ENCODE data around the gene CDH6.

The CDH6 gene

DNA sequence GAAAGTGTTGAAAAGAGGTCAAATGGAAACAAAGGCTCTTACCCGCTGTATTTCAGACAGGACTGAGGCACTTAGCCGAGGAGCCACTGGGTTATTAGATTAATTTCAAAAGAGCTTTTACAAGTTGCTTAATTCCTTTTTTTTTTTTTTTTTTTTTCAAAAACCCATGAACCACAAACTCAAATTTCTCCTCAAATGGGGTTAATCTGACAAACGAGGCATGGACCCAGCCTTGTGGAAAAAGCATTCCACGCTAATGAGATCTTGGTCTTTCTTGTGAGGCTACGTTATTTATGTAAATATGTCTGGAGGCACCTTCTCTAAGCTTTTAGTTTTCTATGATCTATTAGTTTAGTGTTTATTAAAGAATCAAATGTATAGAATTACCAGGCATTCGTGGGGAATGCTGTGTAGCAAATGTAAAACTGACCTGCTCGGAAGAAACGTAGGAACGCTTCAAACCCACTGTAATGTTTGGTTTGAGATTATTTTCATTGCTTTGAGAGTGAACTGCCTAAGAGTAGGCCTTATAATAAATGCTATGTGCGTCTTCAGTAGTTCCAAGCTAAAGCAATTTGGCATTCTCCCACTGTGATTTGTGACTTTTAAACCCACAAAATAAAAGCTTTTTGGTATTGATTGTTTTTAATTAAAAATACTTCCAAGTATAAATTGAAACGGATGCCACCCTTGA lies 134.7 kb downstream of the CDH6 start:
- in situ Hi-C loops (cut with HindIII; ENCODE audit: low pct_unique_long_range_greater_than_20kb, low sequenced_read_pairs), result no loop called here
- TF ChIP-seq JUND (IDR thresholded peaks at IDR 0.05; ENCODE audit: low read depth), result no peak
- DNase-seq (ENCODE audit: low read depth in 1 of 2, low spot score in 1 of 2), result no peak

GRCh38 chr5:31329715-31330114 lies 136.2 kb downstream of the CDH6 start:
- TF ChIP-seq JUND (IDR thresholded peaks at IDR 0.05; ENCODE audit: low read depth), result no peak

GRCh38 chr5:31332160-31332559 lies 138.7 kb downstream of the CDH6 start:
- TF ChIP-seq JUND (IDR thresholded peaks at IDR 0.05; ENCODE audit: low read depth), result no peak
- no peak for DNase-seq (ENCODE audit: low read depth in 1 of 2, low spot score in 1 of 2)
- in situ Hi-C loops (cut with HindIII; ENCODE audit: low pct_unique_long_range_greater_than_20kb, low sequenced_read_pairs), result no loop called here

More at GRCh38 chr5:31329715-31330114, 136.2 kb downstream of the CDH6 start:
- in situ Hi-C loops (cut with HindIII; ENCODE audit: low pct_unique_long_range_greater_than_20kb, low sequenced_read_pairs), result no loop called here
- no peak for DNase-seq (ENCODE audit: low read depth in 1 of 2, low spot score in 1 of 2)

- in situ Hi-C loops (cut with HindIII; ENCODE audit: low pct_unique_long_range_greater_than_20kb, low sequenced_read_pairs), result no loop called here
- no peak for TF ChIP-seq JUND (IDR thresholded peaks at IDR 0.05; ENCODE audit: low read depth)
- no peak for DNase-seq (ENCODE audit: low read depth in 1 of 2, low spot score in 1 of 2)
These were observed 140.0 kb downstream of the CDH6 start for GRCh38 chr5:31333475-31333874.

- no peak for TF ChIP-seq JUND (IDR thresholded peaks at IDR 0.05; ENCODE audit: low read depth)
- in situ Hi-C loops (cut with HindIII; ENCODE audit: low pct_unique_long_range_greater_than_20kb, low sequenced_read_pairs), result no loop called here
- DNase-seq (ENCODE audit: low read depth in 1 of 2, low spot score in 1 of 2), result no peak
These were observed 140.8 kb downstream of the CDH6 start for GRCh38 chr5:31334061-31334860.

DNA sequence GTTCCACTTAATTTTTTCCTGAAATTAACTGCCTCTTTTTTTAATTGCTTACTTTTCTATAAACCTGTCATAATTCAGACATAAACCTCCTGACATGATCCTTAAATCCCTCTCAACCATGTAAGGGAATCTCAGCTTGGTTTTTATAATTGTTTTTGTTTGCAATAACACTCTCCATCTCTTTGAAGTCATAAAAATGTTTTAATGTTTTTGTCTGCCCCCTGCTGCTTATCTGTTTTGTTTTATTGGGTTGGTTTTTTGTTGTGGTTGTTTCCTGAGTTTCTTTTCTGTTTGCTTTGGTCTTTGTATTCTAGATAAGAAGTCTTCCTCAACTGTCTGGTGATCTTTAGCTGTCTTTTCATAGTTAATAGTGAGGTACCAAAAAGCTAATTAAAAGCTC lies 142.0 kb downstream of the CDH6 start:
- no peak for TF ChIP-seq JUND (IDR thresholded peaks at IDR 0.05; ENCODE audit: low read depth)
- in situ Hi-C loops (cut with HindIII; ENCODE audit: low pct_unique_long_range_greater_than_20kb, low sequenced_read_pairs), result no loop called here
- DNase-seq (ENCODE audit: low read depth in 1 of 2, low spot score in 1 of 2), result no peak

- TF ChIP-seq JUND (IDR thresholded peaks at IDR 0.05; ENCODE audit: low read depth), result no peak
- DNase-seq (ENCODE audit: low read depth in 1 of 2, low spot score in 1 of 2), result no peak
- in situ Hi-C loops (cut with HindIII; ENCODE audit: low pct_unique_long_range_greater_than_20kb, low sequenced_read_pairs), result no loop called here
These were observed 150.5 kb downstream of the CDH6 start for GRCh38 chr5:31343946-31344345.

DNA sequence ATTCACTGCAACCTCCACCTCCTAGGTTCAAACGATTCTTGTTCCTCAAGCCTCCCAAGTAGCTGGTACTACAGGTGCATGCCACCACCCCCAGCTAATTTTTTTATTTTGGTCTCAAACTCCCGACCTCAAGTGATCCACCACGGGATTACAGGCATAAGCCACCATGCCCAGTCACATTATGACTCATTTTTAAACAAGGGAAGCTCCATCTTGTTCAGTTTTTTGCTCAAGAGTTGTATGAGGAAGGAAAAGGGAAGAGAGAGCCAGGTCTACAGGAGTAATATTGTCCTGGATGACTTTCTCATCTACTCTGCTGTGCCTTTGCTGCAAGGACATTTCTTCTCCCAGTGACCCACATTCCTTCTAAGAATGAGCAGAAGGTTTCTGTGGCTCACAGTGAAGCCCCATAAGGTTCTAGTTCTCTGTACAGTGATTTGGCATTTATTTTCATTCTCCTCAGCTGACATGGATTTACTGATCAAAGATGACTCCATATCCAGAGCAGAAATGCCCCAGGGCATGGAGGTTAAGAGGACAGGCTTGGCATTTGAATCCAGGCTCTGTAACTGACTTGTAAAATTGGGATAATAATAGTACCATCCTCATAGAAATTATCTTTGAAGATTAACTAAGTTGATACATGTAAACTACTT lies 153.5 kb downstream of the CDH6 start:
- DNase-seq (ENCODE audit: low read depth in 1 of 2, low spot score in 1 of 2), result no peak
- TF ChIP-seq JUND (IDR thresholded peaks at IDR 0.05; ENCODE audit: low read depth), result no peak
- in situ Hi-C loops (cut with HindIII; ENCODE audit: low pct_unique_long_range_greater_than_20kb, low sequenced_read_pairs), result no loop called here

DNA sequence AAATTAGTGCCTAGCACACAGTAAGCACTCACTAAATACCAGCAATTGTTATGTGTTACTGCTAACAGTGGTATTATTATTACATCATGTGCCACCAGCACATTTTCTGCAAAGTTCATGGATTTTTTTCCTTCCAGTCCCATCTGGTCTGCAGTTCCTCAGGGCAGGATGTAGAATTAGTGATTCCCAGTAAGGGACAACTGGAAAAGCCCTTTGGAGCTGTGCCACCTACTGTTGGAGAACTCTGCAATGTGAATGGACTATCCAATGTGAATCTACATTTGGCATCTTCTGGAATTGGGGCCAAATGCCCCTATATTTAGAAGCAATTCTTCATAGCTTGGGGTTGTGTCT lies 154.0 kb downstream of the CDH6 start:
- DNase-seq (ENCODE audit: low read depth in 1 of 2, low spot score in 1 of 2), result no peak
- no peak for TF ChIP-seq JUND (IDR thresholded peaks at IDR 0.05; ENCODE audit: low read depth)
- in situ Hi-C loops (cut with HindIII; ENCODE audit: low pct_unique_long_range_greater_than_20kb, low sequenced_read_pairs), result no loop called here

DNA sequence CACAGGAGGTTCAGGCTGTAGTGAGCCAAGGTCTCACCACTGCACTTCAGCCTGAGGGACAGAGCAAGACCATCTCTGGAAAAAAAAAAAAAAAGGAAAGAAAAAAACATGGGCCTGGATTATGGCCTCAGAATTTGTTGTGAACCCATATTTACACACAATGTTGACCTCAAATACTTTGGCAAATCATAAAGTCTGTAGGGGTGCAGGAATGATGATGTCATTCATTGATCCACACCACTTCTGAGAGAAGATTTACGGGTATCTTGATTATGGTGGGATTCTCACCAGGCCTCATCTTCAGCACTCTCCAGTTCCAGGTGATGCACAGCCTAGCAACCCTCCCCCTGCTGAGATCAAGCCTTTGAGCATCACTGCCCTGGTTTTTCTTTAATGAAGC lies 156.9 kb downstream of the CDH6 start:
- no peak for TF ChIP-seq JUND (IDR thresholded peaks at IDR 0.05; ENCODE audit: low read depth)
- in situ Hi-C loops (cut with HindIII; ENCODE audit: low pct_unique_long_range_greater_than_20kb, low sequenced_read_pairs), result no loop called here
- no peak for DNase-seq (ENCODE audit: low read depth in 1 of 2, low spot score in 1 of 2)

- TF ChIP-seq JUND (IDR thresholded peaks at IDR 0.05; ENCODE audit: low read depth), result no peak
- in situ Hi-C loops (cut with HindIII; ENCODE audit: low pct_unique_long_range_greater_than_20kb, low sequenced_read_pairs), result no loop called here
- peak in 1 of 2 experiments; percentile 54 for DNase-seq (ENCODE audit: low read depth in 1 of 2, low spot score in 1 of 2)
These were observed 161.9 kb downstream of the CDH6 start for GRCh38 chr5:31355337-31355736.

- no peak for TF ChIP-seq JUND (IDR thresholded peaks at IDR 0.05; ENCODE audit: low read depth)
- in situ Hi-C loops (cut with HindIII; ENCODE audit: low pct_unique_long_range_greater_than_20kb, low sequenced_read_pairs), result no loop called here
- no peak for DNase-seq (ENCODE audit: low read depth in 1 of 2, low spot score in 1 of 2)
These were observed 163.6 kb downstream of the CDH6 start for GRCh38 chr5:31357038-31357437.

DNA sequence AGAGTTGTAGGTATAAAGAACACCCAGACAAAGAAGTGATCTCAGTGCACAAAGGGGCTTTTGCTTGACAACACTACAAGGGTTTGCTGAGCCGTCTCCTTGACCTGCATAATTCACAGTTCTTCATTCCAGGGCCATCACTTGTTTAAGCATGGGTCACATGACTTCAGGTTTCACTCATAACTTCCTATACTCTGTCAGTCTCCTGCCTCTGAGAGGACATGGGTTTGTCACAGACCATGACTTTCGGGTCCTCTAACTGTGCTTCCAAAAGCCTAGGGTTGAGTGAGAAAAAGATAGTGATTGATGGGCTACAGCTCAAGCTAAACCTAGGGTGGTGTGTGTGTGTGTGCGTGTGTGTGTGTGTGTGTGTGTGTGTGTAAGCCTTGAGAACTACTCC lies 166.4 kb downstream of the CDH6 start:
- in situ Hi-C loops (cut with HindIII; ENCODE audit: low pct_unique_long_range_greater_than_20kb, low sequenced_read_pairs), result no loop called here
- no peak for DNase-seq (ENCODE audit: low read depth in 1 of 2, low spot score in 1 of 2)
- no peak for TF ChIP-seq JUND (IDR thresholded peaks at IDR 0.05; ENCODE audit: low read depth)
